Retinal pigment epithelial cell (primary cell): ENCODE data around the gene IQSEC2.

Source experiments
- DNase-seq: peaks from one replicate; pipeline ENCODE4 v3.0.0-alpha.2; 2010; ENCODE audit warnings: low read depth
- H3K4me3 ChIP-seq: 2 replicates; pipeline ENCODE4 v1.5.1; 2011; ENCODE audit warnings: mild to moderate bottlenecking, low read length, control low read depth, moderate library complexity
- TF ChIP-seq, protein P1 (sequence below): conservative IDR thresholded peaks from 2 replicates; pipeline ENCODE4 v1.5.1; 2011; ENCODE audit warnings: low read depth, low read length, control low read depth, inconsistent platforms

The IQSEC2 gene

GRCh38 chrX:53286171-53286570, 4.8 kb upstream of the IQSEC2 start:
- TF ChIP-seq, protein P1, sequence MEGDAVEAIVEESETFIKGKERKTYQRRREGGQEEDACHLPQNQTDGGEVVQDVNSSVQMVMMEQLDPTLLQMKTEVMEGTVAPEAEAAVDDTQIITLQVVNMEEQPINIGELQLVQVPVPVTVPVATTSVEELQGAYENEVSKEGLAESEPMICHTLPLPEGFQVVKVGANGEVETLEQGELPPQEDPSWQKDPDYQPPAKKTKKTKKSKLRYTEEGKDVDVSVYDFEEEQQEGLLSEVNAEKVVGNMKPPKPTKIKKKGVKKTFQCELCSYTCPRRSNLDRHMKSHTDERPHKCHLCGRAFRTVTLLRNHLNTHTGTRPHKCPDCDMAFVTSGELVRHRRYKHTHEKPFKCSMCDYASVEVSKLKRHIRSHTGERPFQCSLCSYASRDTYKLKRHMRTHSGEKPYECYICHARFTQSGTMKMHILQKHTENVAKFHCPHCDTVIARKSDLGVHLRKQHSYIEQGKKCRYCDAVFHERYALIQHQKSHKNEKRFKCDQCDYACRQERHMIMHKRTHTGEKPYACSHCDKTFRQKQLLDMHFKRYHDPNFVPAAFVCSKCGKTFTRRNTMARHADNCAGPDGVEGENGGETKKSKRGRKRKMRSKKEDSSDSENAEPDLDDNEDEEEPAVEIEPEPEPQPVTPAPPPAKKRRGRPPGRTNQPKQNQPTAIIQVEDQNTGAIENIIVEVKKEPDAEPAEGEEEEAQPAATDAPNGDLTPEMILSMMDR, result no peak
- H3K4me3 ChIP-seq, result no peak overlapping the region
- no peak for DNase-seq

DNA sequence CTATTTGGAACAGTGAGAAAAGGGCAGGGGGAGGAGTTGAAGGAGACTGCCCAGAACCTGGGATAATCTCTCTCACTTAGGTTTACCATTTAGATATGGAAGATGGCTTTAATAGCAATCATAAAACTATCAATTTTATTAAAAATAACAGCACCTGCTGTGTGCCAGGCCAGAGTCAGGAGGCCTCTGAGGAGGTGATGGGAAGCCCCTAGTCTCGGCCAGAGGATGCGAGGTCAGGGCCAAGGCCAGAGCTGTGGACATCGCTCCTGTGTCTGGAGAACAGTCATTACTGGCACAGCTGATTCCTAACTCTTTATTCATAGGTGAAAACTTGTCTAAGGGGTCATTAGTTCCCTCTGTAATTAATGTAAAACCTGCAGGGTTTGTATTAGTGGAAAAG, 4.2 kb upstream of the IQSEC2 start:
- DNase-seq, result no peak
- TF ChIP-seq, protein P1, result no peak
- no peak overlapping the region for H3K4me3 ChIP-seq

DNA sequence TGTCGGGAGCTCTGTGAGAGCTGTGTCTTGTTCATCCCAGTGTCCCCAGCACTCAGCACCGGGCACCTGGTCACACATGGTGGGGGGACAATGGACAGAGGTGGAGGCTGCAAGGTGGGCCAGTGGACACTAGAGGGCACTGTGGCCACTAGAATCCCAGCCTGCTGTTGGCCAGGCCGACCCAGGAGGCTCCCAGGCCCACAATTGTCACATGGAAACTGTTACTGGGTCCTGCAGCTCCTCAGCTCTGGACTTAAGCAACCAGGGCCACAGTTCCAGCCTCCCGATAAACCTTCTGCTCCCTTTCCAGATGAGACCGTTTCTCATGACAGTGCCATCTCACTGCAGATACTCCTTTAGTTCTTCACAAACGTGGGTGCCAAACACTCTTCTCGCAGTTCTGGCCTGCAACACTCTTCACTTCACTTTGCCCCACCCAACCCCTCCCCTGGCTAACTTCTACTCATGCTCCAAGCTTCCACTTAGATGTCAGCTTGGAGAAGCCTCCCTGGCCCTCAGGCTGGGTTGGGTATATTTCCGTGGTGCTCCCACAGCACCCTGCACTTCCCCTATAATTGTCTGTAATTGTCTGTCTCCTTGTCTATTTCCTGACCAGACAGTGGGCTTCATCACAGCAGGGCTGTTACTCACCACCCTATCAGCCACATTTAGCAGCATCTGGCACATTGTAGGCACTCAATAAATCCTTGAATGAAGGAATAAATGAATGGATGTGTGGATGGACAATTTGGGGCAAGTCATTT, 3.5 kb upstream of the IQSEC2 start:
- TF ChIP-seq, protein P1, result peak; percentile 93
- no peak for DNase-seq

GRCh38 chrX:53283567-53283966, 2.2 kb upstream of the IQSEC2 start:
- TF ChIP-seq, protein P1, result no peak
- no peak overlapping the region for H3K4me3 ChIP-seq
- DNase-seq, result no peak

More for the DNA sequence above, 3.5 kb upstream of the IQSEC2 start:
- H3K4me3 ChIP-seq, result no peak overlapping the region

DNA sequence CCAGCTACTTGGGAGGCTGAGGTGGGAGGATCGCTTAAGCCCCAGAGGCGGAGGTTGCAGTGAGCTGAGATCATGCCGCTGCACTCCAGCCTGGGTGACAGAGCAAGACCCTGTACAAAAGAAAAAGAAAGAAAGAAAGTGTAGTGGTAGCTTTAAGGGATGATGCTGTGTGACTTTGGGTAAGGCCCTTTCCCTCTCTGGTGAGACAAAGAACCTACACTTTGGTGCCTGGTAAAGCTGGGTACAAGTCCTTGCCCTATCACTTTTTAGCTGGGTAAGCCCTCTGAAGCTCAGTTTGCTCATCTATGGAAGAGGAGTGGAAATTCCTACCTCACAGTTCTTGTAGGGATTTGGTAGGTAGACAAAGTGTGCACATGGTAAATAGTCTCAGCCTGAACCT, 1.7 kb upstream of the IQSEC2 start:
- H3K4me3 ChIP-seq, result no peak overlapping the region
- TF ChIP-seq, protein P1, result no peak
- no peak for DNase-seq

GRCh38 chrX:53281963-53282695, 745 bp upstream of the IQSEC2 start:
- H3K4me3 ChIP-seq, result no peak overlapping the region
- DNase-seq, result no peak
- TF ChIP-seq, protein P1, result no peak
